Astrocyte of the cerebellum (primary cell): ENCODE results near the gene RNF13.
A peak's percentile ranks its signal among the peaks of the same experiment; 100 is the strongest.
"Not testable (repeated sequence)": the region's sequence is repeated elsewhere in the genome, so short reads cannot be mapped to it uniquely, and the experiment has no call there.

Source experiments
- DNase-seq: peaks from one replicate; pipeline ENCODE4 v3.0.0-alpha.2; 2011; ENCODE audit warnings: low read depth
- H3K4me3 ChIP-seq: 2 replicates; pipeline ENCODE4 v1.5.1; 2011; ENCODE audit warnings: mild to moderate bottlenecking, low read depth, low read length, moderate library complexity
- in situ Hi-C: cut with HindIII; loops from 2 replicates; pipeline ENCODE4 v1.10.0; 2017; ENCODE audit warnings: low sequenced_read_pairs
- TF ChIP-seq, protein P1 (sequence below): IDR thresholded peaks from 2 replicates; pipeline ENCODE4 v1.5.1; 2012; ENCODE audit warnings: low read length, low read depth, moderate library complexity, mild to moderate bottlenecking; ENCODE audit errors: missing control alignments

Gene RNF13

DNA sequence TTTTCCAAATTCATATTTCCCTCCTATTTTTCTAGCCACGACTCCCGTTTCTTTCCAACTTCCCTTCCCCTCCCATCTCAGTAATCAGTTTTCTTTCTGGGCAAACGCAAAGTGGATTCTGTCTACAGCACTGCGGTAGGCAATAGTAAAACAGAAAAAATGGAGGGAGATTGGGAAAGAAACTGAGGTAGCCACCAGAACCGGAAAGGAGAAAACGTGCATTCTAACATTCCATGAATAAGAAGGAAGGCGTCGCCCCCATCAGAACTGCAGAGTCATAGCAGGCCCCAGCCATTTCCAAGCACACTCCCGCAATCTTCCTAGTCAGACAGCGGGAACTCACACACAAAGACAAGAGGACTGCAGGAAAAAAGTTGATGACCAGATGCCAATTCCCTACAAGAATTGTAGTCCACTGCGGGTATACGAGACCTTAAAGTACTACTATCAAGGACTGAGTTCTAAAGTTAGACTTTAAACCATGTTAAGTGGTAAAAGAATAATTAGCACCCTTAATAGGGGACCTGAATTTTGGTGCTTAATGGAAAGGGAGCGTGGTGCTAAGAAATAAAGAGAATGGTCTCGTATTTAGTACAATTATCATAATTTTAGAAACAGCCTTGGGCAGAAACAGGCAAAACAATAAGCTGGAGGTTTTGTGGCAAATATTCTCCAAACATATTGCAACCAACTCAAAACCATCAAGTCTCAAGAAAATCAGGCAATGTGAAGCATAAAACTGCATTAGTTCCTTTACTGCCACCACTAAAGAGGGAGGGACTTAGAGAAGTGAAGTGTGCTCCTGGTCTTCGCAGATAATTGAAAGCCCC, 156.3 kb downstream of the RNF13 start:
- in situ Hi-C loops: no loop called here
- TF ChIP-seq, protein P1, sequence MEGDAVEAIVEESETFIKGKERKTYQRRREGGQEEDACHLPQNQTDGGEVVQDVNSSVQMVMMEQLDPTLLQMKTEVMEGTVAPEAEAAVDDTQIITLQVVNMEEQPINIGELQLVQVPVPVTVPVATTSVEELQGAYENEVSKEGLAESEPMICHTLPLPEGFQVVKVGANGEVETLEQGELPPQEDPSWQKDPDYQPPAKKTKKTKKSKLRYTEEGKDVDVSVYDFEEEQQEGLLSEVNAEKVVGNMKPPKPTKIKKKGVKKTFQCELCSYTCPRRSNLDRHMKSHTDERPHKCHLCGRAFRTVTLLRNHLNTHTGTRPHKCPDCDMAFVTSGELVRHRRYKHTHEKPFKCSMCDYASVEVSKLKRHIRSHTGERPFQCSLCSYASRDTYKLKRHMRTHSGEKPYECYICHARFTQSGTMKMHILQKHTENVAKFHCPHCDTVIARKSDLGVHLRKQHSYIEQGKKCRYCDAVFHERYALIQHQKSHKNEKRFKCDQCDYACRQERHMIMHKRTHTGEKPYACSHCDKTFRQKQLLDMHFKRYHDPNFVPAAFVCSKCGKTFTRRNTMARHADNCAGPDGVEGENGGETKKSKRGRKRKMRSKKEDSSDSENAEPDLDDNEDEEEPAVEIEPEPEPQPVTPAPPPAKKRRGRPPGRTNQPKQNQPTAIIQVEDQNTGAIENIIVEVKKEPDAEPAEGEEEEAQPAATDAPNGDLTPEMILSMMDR: peak; percentile 26
- peak overlapping the region; percentile 85 for H3K4me3 ChIP-seq
- peak; percentile 67 for DNase-seq

DNA sequence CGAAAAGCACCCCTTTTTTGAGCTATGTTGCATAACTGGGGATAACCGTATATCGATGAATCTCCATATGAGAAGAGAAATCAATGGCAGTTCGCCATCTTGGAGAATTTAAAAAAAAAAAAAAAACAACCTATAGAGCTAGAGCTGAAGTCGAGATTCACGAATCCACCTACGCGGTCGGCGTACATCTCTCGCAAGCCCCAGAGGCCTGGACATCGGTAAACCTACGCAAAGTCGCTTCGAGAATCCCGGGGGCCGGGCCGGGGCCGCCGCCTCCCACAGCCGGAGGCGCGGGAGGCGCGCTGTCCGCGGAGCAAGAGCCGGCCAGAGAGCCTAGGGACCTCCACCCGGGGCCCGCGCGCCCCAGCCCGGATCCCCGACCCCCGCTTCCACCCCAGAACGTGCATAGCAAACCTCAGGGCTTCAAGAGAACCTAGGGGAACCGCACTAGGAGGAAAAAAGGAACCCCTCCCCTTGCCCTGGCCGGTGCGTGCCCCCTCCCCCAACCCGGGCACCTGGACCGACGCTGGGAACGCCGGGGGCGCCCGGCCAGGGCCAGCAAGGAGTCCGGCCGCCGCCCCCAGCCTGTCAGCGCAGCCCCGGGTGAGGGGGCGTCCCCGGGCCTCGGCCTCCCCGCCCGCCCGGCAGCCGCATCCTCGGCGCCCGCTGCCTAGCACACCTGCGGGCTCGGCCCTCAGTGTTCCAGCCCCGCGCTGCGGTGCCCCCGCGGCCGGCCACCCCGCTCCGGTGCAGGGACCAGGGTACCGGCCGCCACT, 157.1 kb downstream of the RNF13 start:
- TF ChIP-seq, protein P1: no peak
- H3K4me3 ChIP-seq: peak overlapping the region; percentile 85
- in situ Hi-C loops: no loop called here
- peak; percentile 80 for DNase-seq

DNA sequence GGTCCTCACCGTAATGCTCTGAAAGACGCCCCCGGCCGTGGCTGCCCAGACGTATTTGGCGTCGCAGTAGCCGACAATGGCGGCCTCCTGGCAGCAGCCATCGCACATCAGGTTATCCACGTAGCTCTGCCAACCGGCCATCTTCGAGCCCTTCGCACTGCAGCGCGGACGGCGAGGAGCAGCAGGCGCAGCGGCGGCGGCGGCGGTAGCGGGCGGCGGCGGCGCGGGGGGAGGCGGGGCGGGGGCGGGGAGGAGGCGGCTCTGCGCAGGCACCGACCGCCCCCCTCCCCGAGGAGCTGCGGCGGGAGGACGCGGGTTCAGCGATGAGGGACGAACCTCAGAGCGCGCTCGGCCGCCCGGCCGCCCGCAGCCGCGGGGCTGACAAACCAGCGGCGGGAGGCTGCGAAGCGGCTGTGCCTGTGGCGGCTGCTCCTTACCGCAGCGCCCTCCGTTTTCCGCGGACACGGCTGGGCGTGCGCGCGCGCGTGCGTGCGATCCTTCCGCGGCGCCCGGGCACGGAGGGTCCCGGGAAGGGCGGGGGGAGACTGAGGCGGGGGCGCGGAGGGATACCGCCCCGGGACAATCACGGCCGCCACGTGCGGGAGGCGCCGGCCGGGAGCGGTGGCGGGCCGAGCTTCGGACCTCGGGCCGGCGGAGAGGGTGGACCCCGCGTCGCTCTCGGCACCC, 157.8 kb downstream of the RNF13 start, which contains the start of gene PFN2:
Gene PFN2 (minus strand): TSS at position 180 of the 687 bp plus-strand sequence. CDS start 39 bp downstream, at position 141.
- peak; percentile 46 for DNase-seq
- in situ Hi-C loops: no loop called here
- TF ChIP-seq, protein P1: no peak
- H3K4me3 ChIP-seq: peak within 1 kb of the TSS; percentile 85

DNA sequence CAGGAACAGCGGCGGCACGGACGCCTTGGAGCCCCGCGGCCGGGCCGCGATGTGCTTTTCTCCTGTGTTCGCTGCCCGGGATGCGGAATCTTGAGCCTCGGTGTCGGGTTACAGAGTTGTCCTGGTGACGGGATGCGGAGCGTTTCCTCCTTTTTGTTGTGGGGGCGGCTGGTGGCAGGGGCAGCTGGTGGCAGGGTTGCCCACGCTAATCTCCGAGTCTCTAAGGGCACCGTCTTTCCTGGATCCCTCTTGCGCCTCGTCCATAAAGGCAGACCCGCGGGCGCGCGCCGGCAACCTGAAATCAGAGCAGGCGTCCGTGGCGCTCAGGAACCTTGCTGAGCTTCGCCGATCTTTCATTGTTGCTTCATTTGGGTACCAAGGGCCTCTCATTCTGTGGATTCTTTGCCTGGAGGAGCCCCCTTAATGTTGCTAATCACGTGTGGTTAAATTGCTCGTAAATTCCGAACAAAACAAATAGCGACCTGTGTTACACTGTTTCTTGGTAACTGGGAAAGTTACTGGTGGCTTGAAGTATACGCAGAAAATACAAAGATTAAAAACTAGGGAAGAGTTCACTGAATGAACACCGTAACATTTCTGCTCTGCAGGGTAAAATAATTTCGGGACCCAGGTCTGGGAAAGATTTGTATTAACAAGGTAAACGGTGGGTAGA, 158.5 kb downstream of the RNF13 start:
- TF ChIP-seq, protein P1: no peak
- DNase-seq: peak; percentile 19
- H3K4me3 ChIP-seq: peak overlapping the region; percentile 85
- in situ Hi-C loops: no loop called here

DNA sequence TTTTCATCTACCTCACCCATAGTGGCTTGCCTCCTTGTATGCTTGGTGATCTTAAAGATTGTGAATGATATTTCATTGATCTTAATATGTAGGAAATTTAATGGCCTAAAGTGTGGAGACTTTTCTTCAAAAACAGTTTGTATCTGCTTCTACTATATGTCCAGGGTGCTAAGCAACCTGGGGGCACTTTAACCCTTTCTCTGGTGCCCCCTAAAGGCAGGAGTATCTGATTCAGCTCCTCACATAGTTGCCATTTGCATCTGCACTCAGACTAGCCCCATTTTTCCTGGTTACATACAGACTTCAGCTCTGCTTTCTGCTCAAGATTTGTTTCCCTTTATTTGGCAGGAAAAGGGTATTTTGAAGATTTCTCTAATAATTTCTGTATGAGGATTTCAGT, 162.9 kb downstream of the RNF13 start:
- TF ChIP-seq, protein P1: no peak
- no peak for DNase-seq
- in situ Hi-C loops: no loop called here
- H3K4me3 ChIP-seq: no peak overlapping the region

DNA sequence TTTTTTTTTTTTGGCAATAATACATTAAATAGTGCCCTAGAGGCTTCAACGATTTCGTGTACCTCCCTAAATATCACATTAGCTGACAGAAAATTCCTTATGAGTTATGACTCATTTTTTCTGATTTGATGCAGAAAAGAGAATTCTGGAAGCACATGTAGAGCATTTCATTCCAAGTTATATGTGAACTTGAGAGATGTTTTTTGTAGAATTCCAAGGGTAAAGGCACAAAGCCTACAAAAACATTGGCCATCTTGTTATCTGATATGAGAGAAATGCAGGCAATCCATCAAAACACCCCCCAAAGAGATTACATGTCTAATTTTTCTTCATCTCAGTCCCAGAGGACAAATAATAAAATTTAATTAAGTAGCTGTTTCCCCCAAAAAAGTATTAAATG, 164.4 kb downstream of the RNF13 start:
- in situ Hi-C loops: no loop called here
- TF ChIP-seq, protein P1: no peak
- H3K4me3 ChIP-seq: no peak overlapping the region
- peak; percentile 24 for DNase-seq

DNA sequence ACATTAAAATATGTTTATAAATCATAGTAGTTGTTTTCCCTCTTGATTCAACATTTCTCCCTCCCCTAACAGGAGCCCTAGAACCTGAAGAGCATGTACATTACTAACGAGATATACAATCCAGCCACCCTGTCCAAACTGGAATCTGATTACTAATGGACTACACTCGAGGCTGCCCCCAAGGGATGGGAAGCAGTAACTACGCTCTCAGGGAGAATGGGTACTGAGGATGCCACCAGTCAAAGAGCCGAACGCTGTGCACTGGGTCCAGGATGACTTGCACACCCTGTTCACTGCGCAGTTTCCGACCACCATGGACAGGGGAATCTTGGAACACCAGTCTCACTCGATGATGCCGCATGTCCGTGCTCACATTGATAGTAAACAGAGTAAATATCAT, 169.0 kb downstream of the RNF13 start:
- DNase-seq, H3K4me3 ChIP-seq: not testable (repeated sequence)

DNA sequence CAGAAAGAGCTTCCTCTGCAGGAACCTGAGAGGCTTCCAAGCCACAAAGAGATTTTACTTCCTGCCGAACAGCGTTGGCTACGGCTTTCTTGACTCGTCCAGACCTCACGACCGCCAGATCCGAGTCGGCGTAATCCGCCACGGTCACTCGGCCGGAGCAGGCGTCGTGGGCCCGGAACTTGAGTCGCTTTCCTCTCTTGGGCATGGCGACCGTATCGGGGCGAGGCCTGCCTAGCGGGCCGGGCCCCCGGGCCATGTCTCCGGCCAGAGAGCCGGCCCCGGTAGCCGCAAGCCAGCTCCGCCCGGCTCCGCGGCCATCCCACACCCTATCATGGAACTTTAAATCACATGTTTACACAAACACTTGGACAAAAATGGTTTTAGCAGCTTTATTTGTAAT, 170.0 kb downstream of the RNF13 start:
- DNase-seq, in situ Hi-C loops, H3K4me3 ChIP-seq: not testable (repeated sequence)

More for the DNA sequence above, 169.0 kb downstream of the RNF13 start:
- in situ Hi-C loops: not testable (repeated sequence)
